HEK293 (cell line): ENCODE data around the gene POU2AF3.

Source experiments
- CTCF ChIA-PET: fragments of 350-600 bp; formaldehyde crosslinking; extraction: SDS; loops from one replicate; lab custom pipeline; 2021; ENCODE audit warnings: antibody characterized with exemption; lab: Yijun Ruan, JAX
- POLR2A ChIA-PET: fragments of 300-600 bp; formaldehyde crosslinking; extraction: SDS; loops from one replicate; lab custom pipeline; 2020; ENCODE audit warnings: antibody characterized with exemption, inconsistent platforms; lab: Yijun Ruan, JAX
- H3K27ac ChIP-seq: fragments of 200-500 bp; sonication (Bioruptor generic); 2 replicates; pipeline ENCODE4 v1.5.1; 2014; ENCODE audit warnings: low read depth, low read length, control low read depth, inconsistent platforms; ENCODE audit errors: extremely low read depth
- H3K36me3 ChIP-seq, 2 experiments: fragments of 200-500 bp in 1 of 2; sonication (Bioruptor generic) in 1 of 2; 1 replicate in 1 of 2; 2 replicates in 1 of 2; pipeline ENCODE4 v1.5.1; 2014 to 2017; ENCODE audit warnings: inconsistent platforms in 2 of 2, low read length in 2 of 2; ENCODE audit not compliant: control insufficient read depth in 2 of 2, insufficient read depth in 1 of 2
- H3K4me1 ChIP-seq: fragments of 200-500 bp; sonication (Bioruptor generic); 2 replicates; pipeline ENCODE4 v1.5.1; 2014; ENCODE audit warnings: mild to moderate bottlenecking, low read length, inconsistent platforms; ENCODE audit not compliant: control insufficient read depth, insufficient read depth
- H3K4me3 ChIP-seq: 2 replicates; pipeline ENCODE4 v1.5.1; 2011; ENCODE audit warnings: low read depth, mild to moderate bottlenecking, control low read depth, low read length, moderate library complexity
- H3K9me3 ChIP-seq: fragments of 200-500 bp; sonication (Bioruptor generic); 2 replicates; pipeline ENCODE4 v1.5.1; 2014; ENCODE audit warnings: low read depth, low read length, inconsistent platforms; ENCODE audit not compliant: control insufficient read depth, insufficient read depth
- GLIS2 ChIP-seq: fragments of 450-650 bp; formaldehyde crosslinking; IDR thresholded peaks from 2 replicates; pipeline ENCODE4 v1.5.1; 2016; ENCODE audit warnings: missing biosample characterization, missing genetic modification characterization
- OVOL3 ChIP-seq: fragments of 450-650 bp; formaldehyde crosslinking; IDR thresholded peaks from 2 replicates; pipeline ENCODE4 v1.5.1; 2016; ENCODE audit warnings: missing biosample characterization, missing genetic modification characterization
- REPIN1 ChIP-seq: fragments of 450-650 bp; formaldehyde crosslinking; IDR thresholded peaks from 2 replicates; pipeline ENCODE4 v1.5.1; 2017; ENCODE audit warnings: missing biosample characterization, missing genetic modification characterization, low read depth
- WT1 ChIP-seq: fragments of 450-650 bp; formaldehyde crosslinking; IDR thresholded peaks from 2 replicates; pipeline ENCODE4 v1.5.1; 2016; ENCODE audit warnings: missing biosample characterization, missing genetic modification characterization
- ZBTB49 ChIP-seq: fragments of 450-650 bp; formaldehyde crosslinking; IDR thresholded peaks from 2 replicates; pipeline ENCODE4 v1.5.1; 2016; ENCODE audit warnings: missing biosample characterization, missing genetic modification characterization, low read depth
- ZBTB8A ChIP-seq: fragments of 450-650 bp; formaldehyde crosslinking; IDR thresholded peaks from 2 replicates; pipeline ENCODE4 v1.5.1; 2016; ENCODE audit warnings: missing biosample characterization, missing genetic modification characterization
- ZEB2 ChIP-seq: fragments of 450-650 bp; formaldehyde crosslinking; IDR thresholded peaks from 2 replicates; pipeline ENCODE4 v1.5.1; 2016; ENCODE audit warnings: missing biosample characterization, missing genetic modification characterization
- ZNF140 ChIP-seq: fragments of 450-650 bp; formaldehyde crosslinking; IDR thresholded peaks from 2 replicates; pipeline ENCODE4 v1.5.1; 2016; ENCODE audit warnings: missing biosample characterization, missing genetic modification characterization
- ZNF16 ChIP-seq: fragments of 450-650 bp; formaldehyde crosslinking; IDR thresholded peaks from 2 replicates; pipeline ENCODE4 v1.5.1; 2016; ENCODE audit warnings: low read depth, missing biosample characterization, missing genetic modification characterization
- ZNF391 ChIP-seq: fragments of 450-650 bp; formaldehyde crosslinking; IDR thresholded peaks from 2 replicates; pipeline ENCODE4 v1.5.1; 2016; ENCODE audit warnings: low read depth, missing biosample characterization, missing genetic modification characterization, borderline replicate concordance
- ZNF416 ChIP-seq: fragments of 450-650 bp; formaldehyde crosslinking; IDR thresholded peaks from 2 replicates; pipeline ENCODE4 v1.5.1; 2016; ENCODE audit warnings: missing biosample characterization, missing genetic modification characterization
- ZNF48 ChIP-seq: fragments of 450-650 bp; formaldehyde crosslinking; IDR thresholded peaks from 2 replicates; pipeline ENCODE4 v1.5.1; 2016; ENCODE audit warnings: missing biosample characterization, missing genetic modification characterization
- ZNF548 ChIP-seq: fragments of 450-650 bp; formaldehyde crosslinking; IDR thresholded peaks from 2 replicates; pipeline ENCODE4 v1.5.1; 2016; ENCODE audit warnings: missing biosample characterization, missing genetic modification characterization
- ZNF555 ChIP-seq: fragments of 450-650 bp; formaldehyde crosslinking; conservative IDR thresholded peaks from 2 replicates; pipeline ENCODE4 v1.5.1; 2017; ENCODE audit warnings: missing biosample characterization, mild to moderate bottlenecking, missing genetic modification characterization, inconsistent platforms
- ZNF600 ChIP-seq: fragments of 450-650 bp; formaldehyde crosslinking; IDR thresholded peaks from 2 replicates; pipeline ENCODE4 v1.5.1; 2016; ENCODE audit warnings: missing biosample characterization, missing genetic modification characterization
- ZNF610 ChIP-seq: fragments of 450-650 bp; formaldehyde crosslinking; IDR thresholded peaks from 2 replicates; pipeline ENCODE4 v1.5.1; 2016; ENCODE audit warnings: missing biosample characterization, missing genetic modification characterization, borderline replicate concordance
- ZNF624 ChIP-seq: fragments of 450-650 bp; formaldehyde crosslinking; IDR thresholded peaks from 2 replicates; pipeline ENCODE4 v1.5.1; 2017; ENCODE audit warnings: missing biosample characterization, missing genetic modification characterization
- ZNF670 ChIP-seq: fragments of 450-650 bp; formaldehyde crosslinking; IDR thresholded peaks from 2 replicates; pipeline ENCODE4 v1.5.1; 2016; ENCODE audit warnings: missing biosample characterization, missing genetic modification characterization, low read depth
- ZNF692 ChIP-seq: fragments of 450-650 bp; formaldehyde crosslinking; IDR thresholded peaks from 2 replicates; pipeline ENCODE4 v1.5.1; 2016; ENCODE audit warnings: missing biosample characterization, missing genetic modification characterization
- TF ChIP-seq, protein P1 (sequence below): fragments of 450-650 bp; formaldehyde crosslinking; IDR thresholded peaks from 2 replicates; pipeline ENCODE4 v1.5.1; 2017; ENCODE audit warnings: missing biosample characterization, missing genetic modification characterization

POU2AF3 gene

DNA sequence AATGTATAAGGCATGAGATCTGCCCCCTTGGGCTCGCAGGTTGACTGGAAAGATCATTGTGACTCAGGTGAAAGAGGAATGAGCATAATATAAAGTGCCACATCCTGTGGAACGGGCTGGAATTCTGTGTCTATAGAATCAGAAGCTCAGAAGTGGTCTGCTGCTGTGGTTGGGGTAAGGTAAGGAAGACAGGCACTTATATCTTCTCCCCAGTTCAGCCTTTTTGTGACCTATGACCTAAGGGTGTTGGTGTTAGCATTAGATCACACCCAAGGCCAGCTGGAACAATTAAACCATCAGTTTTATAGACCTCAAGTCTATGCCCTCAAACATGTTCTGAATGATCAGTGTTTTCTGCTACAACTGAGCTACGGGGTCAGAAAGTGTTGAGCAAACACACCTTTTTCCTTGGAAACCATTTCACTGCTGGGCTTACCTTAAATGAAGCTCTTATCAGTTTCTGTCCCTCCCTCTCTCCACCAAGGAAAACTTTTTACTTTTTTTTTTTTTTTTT is 15.7 kb upstream of the POU2AF3 start:
- H3K27ac ChIP-seq, result no peak overlapping the region
- H3K4me1 ChIP-seq, result no peaks in the 10 kb centered on the region
- no peaks in the 10 kb centered on the region for H3K9me3 ChIP-seq
- no peaks in the 10 kb centered on the region for H3K36me3 ChIP-seq
- TF ChIP-seq ZNF416 (tag by site-specific recombination) (no peak), ZEB2 (tag by site-specific recombination) (no peak), WT1 (tag by site-specific recombination) (no peak), ZBTB49 (tag by site-specific recombination) (no peak), ZNF391 (tag by site-specific recombination) (no peak), ZNF140 (no peak), ZNF555 (no peak), ZNF692 (no peak), ZNF600 (no peak), ZNF610 (no peak), OVOL3 (tag by site-specific recombination) (no peak), ZNF670 (tag by site-specific recombination) (no peak), ZBTB8A (no peak), REPIN1 (tag by site-specific recombination) (no peak)
- no peak overlapping the region for H3K4me3 ChIP-seq
- CTCF ChIA-PET, result interaction anchor here (0.6 to 7.1 kb wide), 33 partner anchors 9 to 1220 kb away, joined by 3 to 122 read pairs (median 4); partner anchors contain the start of genes POU2AF2 and POU2AF3
- POLR2A ChIA-PET, result interaction anchor here (0.6 to 1.1 kb wide), 3 partner anchors 141 to 905 kb away, joined by 3 to 4 read pairs (median 3); no protein-coding TSS in a partner anchor

DNA sequence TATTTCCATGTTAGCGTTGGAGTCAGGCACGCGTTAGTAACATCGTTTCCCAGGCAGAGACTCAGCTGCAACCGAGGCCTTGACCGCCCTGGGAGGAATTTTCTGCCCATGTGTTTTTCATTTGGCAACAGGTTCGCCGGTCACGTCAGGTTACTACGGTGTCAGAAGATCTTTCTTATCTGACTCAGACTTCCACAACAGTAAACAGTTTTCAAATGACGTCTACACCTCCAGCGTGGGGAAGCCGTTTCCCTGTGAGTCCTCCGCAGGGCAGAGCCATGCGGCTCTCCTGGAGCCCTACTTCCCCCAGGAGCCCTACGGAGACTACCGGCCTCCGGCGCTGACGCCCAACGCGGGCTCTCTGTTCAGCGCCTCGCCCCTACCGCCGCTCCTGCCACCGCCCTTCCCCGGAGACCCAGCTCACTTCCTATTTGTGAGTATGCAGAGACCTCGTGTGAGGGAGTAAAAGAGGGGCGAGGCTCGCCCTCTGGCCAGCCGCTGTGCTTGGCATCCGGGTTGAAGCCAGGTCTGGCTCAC is 14.3 kb upstream of the POU2AF3 start:
- H3K27ac ChIP-seq, result no peak overlapping the region
- ChIA-PET CTCF (interaction anchor here (0.5 to 7.1 kb wide), 15 partner anchors 13 to 196 kb away, joined by 3 to 122 read pairs (median 4); partner anchors contain the start of gene POU2AF3), POLR2A (no interaction called here)
- H3K4me1 ChIP-seq, result no peaks in the 10 kb centered on the region
- no peaks in the 10 kb centered on the region for H3K9me3 ChIP-seq
- no peak overlapping the region for H3K4me3 ChIP-seq
- TF ChIP-seq ZNF16 (tag by site-specific recombination) (no peak), ZNF548 (no peak), GLIS2 (tag by site-specific recombination) (no peak)
- no peaks in the 10 kb centered on the region for H3K36me3 ChIP-seq

DNA sequence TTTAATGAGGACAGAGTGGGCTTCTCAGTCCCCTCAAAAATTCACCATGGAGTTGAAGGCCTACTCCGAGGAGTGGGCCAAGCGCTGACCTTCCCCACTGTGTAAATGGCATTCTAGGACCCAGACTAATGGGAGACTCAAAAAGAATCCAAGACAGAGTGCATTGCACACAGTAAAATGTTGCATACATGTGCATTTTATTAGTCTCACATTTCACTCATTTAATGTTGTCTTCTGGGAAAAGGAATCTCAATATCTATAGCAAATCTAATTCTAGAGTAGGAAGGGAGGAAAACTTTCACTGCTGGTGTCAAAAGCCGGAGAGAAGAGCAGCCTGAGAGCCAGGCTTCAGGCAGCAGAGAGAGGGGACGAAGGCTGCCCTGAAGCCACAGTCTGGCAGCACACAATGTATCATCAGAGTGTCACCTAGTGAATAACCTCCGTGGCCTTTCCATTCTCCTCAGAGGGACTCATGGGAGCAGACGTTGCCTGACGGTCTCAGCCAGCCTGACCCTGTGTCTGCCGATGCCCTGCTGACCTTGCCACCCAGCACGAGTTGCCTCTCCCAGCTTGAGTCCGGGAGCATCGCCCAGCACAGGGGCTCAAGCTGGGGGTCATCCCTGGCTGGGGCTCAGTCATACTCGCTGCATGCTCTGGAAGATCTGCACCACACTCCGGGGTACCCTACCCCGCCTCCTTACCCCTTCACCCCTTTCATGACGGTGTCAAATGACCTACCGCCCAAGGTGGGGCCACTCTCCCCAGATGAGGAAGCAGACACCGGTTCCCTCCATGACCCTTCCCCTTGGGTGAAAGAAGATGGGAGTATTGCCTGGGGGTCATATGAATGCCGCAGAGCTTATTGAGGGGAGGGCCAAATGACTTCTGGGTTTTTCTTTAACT is 12.9 kb upstream of the POU2AF3 start:
- POLR2A ChIA-PET, result no interaction called here
- no peak overlapping the region for H3K27ac ChIP-seq
- H3K4me1 ChIP-seq, result no peaks in the 10 kb centered on the region
- TF ChIP-seq ZNF48 (tag by site-specific recombination) (no peak), ZNF624 (tag by site-specific recombination) (no peak)
- TF ChIP-seq, protein P1, sequence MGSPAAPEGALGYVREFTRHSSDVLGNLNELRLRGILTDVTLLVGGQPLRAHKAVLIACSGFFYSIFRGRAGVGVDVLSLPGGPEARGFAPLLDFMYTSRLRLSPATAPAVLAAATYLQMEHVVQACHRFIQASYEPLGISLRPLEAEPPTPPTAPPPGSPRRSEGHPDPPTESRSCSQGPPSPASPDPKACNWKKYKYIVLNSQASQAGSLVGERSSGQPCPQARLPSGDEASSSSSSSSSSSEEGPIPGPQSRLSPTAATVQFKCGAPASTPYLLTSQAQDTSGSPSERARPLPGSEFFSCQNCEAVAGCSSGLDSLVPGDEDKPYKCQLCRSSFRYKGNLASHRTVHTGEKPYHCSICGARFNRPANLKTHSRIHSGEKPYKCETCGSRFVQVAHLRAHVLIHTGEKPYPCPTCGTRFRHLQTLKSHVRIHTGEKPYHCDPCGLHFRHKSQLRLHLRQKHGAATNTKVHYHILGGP (tag by site-specific recombination), result no peak
- TF ChIP-seq, all 188 proteins: peak for 0
- Histone ChIP-seq H3K4me3 (no peak overlapping the region), H3K9me3 (no peaks in the 10 kb centered on the region), H3K36me3 (no peaks in the 10 kb centered on the region)
- CTCF ChIA-PET, result interaction anchor here (0.7 to 7.1 kb wide), 5 partner anchors 135 to 496 kb away, joined by 4 to 122 read pairs (median 57); no protein-coding TSS in a partner anchor
